NT2/D1 (cell line): ENCODE data around the gene TRIM72.
"Not testable (repeated sequence)": the region's sequence is repeated elsewhere in the genome, so short reads cannot be mapped to it uniquely, and the experiment has no call there.

Source experiments
- DNase-seq: peaks from one replicate; pipeline ENCODE4 v3.0.0-alpha.2; 2011; ENCODE audit warnings: low read depth, low spot score
- H3K27me3 ChIP-seq: 2 replicates; pipeline ENCODE4 v1.6.0; 2011; ENCODE audit warnings: mild to moderate bottlenecking; ENCODE audit not compliant: insufficient read length, insufficient read depth
- H3K36me3 ChIP-seq: 2 replicates; pipeline ENCODE4 v1.6.1; 2011; ENCODE audit warnings: mild to moderate bottlenecking, low read length, mixed read lengths; ENCODE audit not compliant: insufficient read depth, insufficient read length
- H3K4me1 ChIP-seq: 2 replicates; pipeline ENCODE4 v1.5.1; 2011; ENCODE audit not compliant: insufficient read depth, insufficient read length
- H3K4me3 ChIP-seq: 2 replicates; pipeline ENCODE4 v1.5.1; 2011; ENCODE audit warnings: low read depth; ENCODE audit not compliant: insufficient read length
- H3K9ac ChIP-seq: 2 replicates; pipeline ENCODE4 v1.6.0; 2011; ENCODE audit warnings: low read depth; ENCODE audit not compliant: insufficient read length
- H3K9me3 ChIP-seq: 2 replicates; pipeline ENCODE4 v1.5.1; 2011; ENCODE audit warnings: mild to moderate bottlenecking, low read length; ENCODE audit not compliant: insufficient read depth
- SUZ12 ChIP-seq: IDR thresholded peaks from 2 replicates; pipeline ENCODE4 v1.6.1; 2011; ENCODE audit not compliant: insufficient read length, insufficient read depth; ENCODE audit errors: extremely low read depth
- YY1 ChIP-seq: IDR thresholded peaks from 2 replicates; pipeline ENCODE4 v1.6.1; 2011; ENCODE audit not compliant: insufficient read length, insufficient read depth
- ZNF274 ChIP-seq: IDR thresholded peaks from 2 replicates; pipeline ENCODE4 v1.6.1; 2011; ENCODE audit warnings: mild to moderate bottlenecking, low read depth, low read length

TRIM72 gene

GRCh38 chr16:31238041-31238440, 24.1 kb downstream of the TRIM72 start:
- Histone ChIP-seq H3K36me3 (no peaks in the 10 kb centered on the region), H3K27me3 (no peaks in the 10 kb centered on the region), H3K4me3 (no peak overlapping the region), H3K9me3 (no peaks in the 10 kb centered on the region; the same call in 1 of the 2 replicates), H3K4me1 (no peaks in the 10 kb centered on the region), H3K9ac (no peak overlapping the region)
- no peak for DNase-seq
- TF ChIP-seq ZNF274 (no peak), YY1 (no peak), SUZ12 (no peak)

GRCh38 chr16:31242206-31242605, 28.3 kb downstream of the TRIM72 start:
- Histone ChIP-seq H3K9ac (no peak overlapping the region), H3K4me3 (no peak overlapping the region), H3K36me3 (no peaks in the 10 kb centered on the region), H3K4me1 (no peaks in the 10 kb centered on the region), H3K27me3 (no peaks in the 10 kb centered on the region), H3K9me3 (no peaks in the 10 kb centered on the region)
- no peak for DNase-seq
- TF ChIP-seq SUZ12 (no peak), YY1 (no peak), ZNF274 (no peak)

GRCh38 chr16:31243734-31244670, 30.1 kb downstream of the TRIM72 start:
- Histone ChIP-seq H3K9me3 (no peaks in the 10 kb centered on the region), H3K27me3 (no peaks in the 10 kb centered on the region), H3K4me3 (no peak overlapping the region), H3K9ac (no peak overlapping the region), H3K4me1 (no peaks in the 10 kb centered on the region), H3K36me3 (no peaks in the 10 kb centered on the region)
- DNase-seq: no peak
- no peak for TF ChIP-seq ZNF274

GRCh38 chr16:31245598-31245997, 31.7 kb downstream of the TRIM72 start:
- peak; percentile 23 for DNase-seq
- not testable (repeated sequence) for H3K36me3 ChIP-seq, H3K4me1 ChIP-seq, H3K9me3 ChIP-seq, H3K27me3 ChIP-seq, H3K9ac ChIP-seq, H3K4me3 ChIP-seq

GRCh38 chr16:31246296-31246695, 32.4 kb downstream of the TRIM72 start:
- H3K4me1 ChIP-seq: no peaks in the 10 kb centered on the region

GRCh38 chr16:31248344-31248743, 34.4 kb downstream of the TRIM72 start:
- no peaks in the 10 kb centered on the region for H3K36me3 ChIP-seq
- H3K27me3 ChIP-seq: no peaks in the 10 kb centered on the region

More at GRCh38 chr16:31246296-31246695, 32.4 kb downstream of the TRIM72 start:
- no peak for DNase-seq
- Histone ChIP-seq H3K27me3 (no peaks in the 10 kb centered on the region), H3K9me3 (no peaks in the 10 kb centered on the region), H3K4me3 (no peak overlapping the region), H3K36me3 (no peaks in the 10 kb centered on the region), H3K9ac (no peak overlapping the region)
- TF ChIP-seq ZNF274 (no peak), YY1 (no peak), SUZ12 (no peak)

GRCh38 chr16:31250782-31251384, 37.0 kb downstream of the TRIM72 start:
- Histone ChIP-seq H3K9ac (no peak overlapping the region), H3K9me3 (no peaks in the 10 kb centered on the region), H3K4me3 (no peak overlapping the region), H3K27me3 (no peaks in the 10 kb centered on the region), H3K4me1 (peaks cover 3% of the 10 kb centered on the region), H3K36me3 (no peaks in the 10 kb centered on the region)
- TF ChIP-seq YY1 (no peak), SUZ12 (no peak), ZNF274 (no peak)
- no peak for DNase-seq

More at GRCh38 chr16:31248344-31248743, 34.4 kb downstream of the TRIM72 start:
- no peak for DNase-seq
- TF ChIP-seq YY1 (no peak), SUZ12 (no peak), ZNF274 (no peak)
- Histone ChIP-seq H3K4me1 (peaks cover 3% of the 10 kb centered on the region), H3K9ac (no peak overlapping the region), H3K4me3 (no peak overlapping the region), H3K9me3 (no peaks in the 10 kb centered on the region)
